Measurements from ENCODE around the gene INSYN2A.

Gene INSYN2A

GRCh38 chr10:127151981-127152699 is 44.3 kb downstream of the INSYN2A start:
- no peak for DNase-seq

- no peak for DNase-seq
These were observed 44.9 kb downstream of the INSYN2A start for GRCh38 chr10:127151541-127151940.

GRCh38 chr10:127150136-127150535 is 46.3 kb downstream of the INSYN2A start:
- DNase-seq, result no peak

GRCh38 chr10:127149501-127150081 is 46.8 kb downstream of the INSYN2A start:
- DNase-seq, result no peak

GRCh38 chr10:127148933-127149220 is 47.5 kb downstream of the INSYN2A start:
- no peak for DNase-seq

- no peak for DNase-seq
These were observed 48.1 kb downstream of the INSYN2A start for GRCh38 chr10:127148066-127148932.

GRCh38 chr10:127146661-127147060 is 49.7 kb downstream of the INSYN2A start:
- DNase-seq, result no peak
